DND-41 (cell line): Measurements from ENCODE around the gene TVP23C.

Experiments used
- ATAC-seq: fragments of 200-7000 bp; cut with Tn5 transposase; 3 replicates; pipeline ENCODE4 v1.9.1; 2021; ENCODE audit warnings: low read depth; ENCODE audit not compliant: insufficient read depth
- DNase-seq: peaks from one replicate; pipeline ENCODE4 v3.0.0-alpha.2; 2020
- H2AFZ ChIP-seq: 2 replicates; pipeline ENCODE4 v1.6.0; 2012; ENCODE audit warnings: low read depth, low read length
- H3K27ac ChIP-seq: 2 replicates; pipeline ENCODE4 v1.5.1; 2012; ENCODE audit warnings: low read length, inconsistent platforms
- H3K27me3 ChIP-seq: fragments of 200-600 bp; sonication (generic); 2 replicates; pipeline ENCODE4 v1.6.0; 2012; ENCODE audit warnings: low read length, mild to moderate bottlenecking, inconsistent platforms; ENCODE audit not compliant: insufficient read depth, poor library complexity
- H3K36me3 ChIP-seq: 2 replicates; pipeline ENCODE4 v1.5.1; 2012; ENCODE audit warnings: low read length, inconsistent platforms; ENCODE audit not compliant: insufficient read depth
- H3K4me1 ChIP-seq: 2 replicates; pipeline ENCODE4 v1.5.1; 2012; ENCODE audit warnings: mild to moderate bottlenecking, low read length; ENCODE audit not compliant: insufficient read depth
- H3K4me2 ChIP-seq: 2 replicates; pipeline ENCODE4 v1.6.0; 2012; ENCODE audit warnings: mild to moderate bottlenecking, moderate library complexity, low read length, inconsistent platforms; ENCODE audit not compliant: insufficient read depth
- H3K4me3 ChIP-seq, 2 experiments: fragments of 200-600 bp in 1 of 2; shearing (Covaris generic) in 1 of 2; 2 replicates each; pipeline ENCODE4 v1.5.1; 2012 to 2016; ENCODE audit warnings: inconsistent platforms in 2 of 2, low read length in 2 of 2, mild to moderate bottlenecking in 2 of 2, low read depth in 1 of 2, moderate library complexity in 1 of 2
- H3K79me2 ChIP-seq: 2 replicates; pipeline ENCODE4 v1.6.0; 2012; ENCODE audit warnings: low read length, inconsistent platforms; ENCODE audit not compliant: insufficient read depth
- H3K9ac ChIP-seq: 2 replicates; pipeline ENCODE4 v1.6.0; 2012; ENCODE audit warnings: low read depth, mild to moderate bottlenecking, inconsistent platforms, low read length, moderate library complexity
- H3K9me3 ChIP-seq: 2 replicates; pipeline ENCODE4 v1.5.1; 2012; ENCODE audit warnings: low read length, moderate library complexity, mild to moderate bottlenecking, inconsistent platforms; ENCODE audit not compliant: insufficient read depth, severe bottlenecking
- H4K20me1 ChIP-seq: 2 replicates; pipeline ENCODE4 v1.6.0; 2012; ENCODE audit warnings: low read length; ENCODE audit not compliant: insufficient read depth
- EZH2 ChIP-seq: IDR thresholded peaks from 3 replicates; pipeline ENCODE4 v1.6.1; 2012; ENCODE audit warnings: borderline replicate concordance, low read depth, mild to moderate bottlenecking, moderate library complexity, low read length, inconsistent platforms; ENCODE audit not compliant: severe bottlenecking
- TF ChIP-seq, protein P1 (sequence below): IDR thresholded peaks from 2 replicates; pipeline ENCODE4 v1.5.1; 2012; ENCODE audit warnings: borderline replicate concordance, low read length, moderate library complexity, mild to moderate bottlenecking; ENCODE audit not compliant: poor library complexity, severe bottlenecking; ENCODE audit errors: extremely low read depth

Gene TVP23C

DNA sequence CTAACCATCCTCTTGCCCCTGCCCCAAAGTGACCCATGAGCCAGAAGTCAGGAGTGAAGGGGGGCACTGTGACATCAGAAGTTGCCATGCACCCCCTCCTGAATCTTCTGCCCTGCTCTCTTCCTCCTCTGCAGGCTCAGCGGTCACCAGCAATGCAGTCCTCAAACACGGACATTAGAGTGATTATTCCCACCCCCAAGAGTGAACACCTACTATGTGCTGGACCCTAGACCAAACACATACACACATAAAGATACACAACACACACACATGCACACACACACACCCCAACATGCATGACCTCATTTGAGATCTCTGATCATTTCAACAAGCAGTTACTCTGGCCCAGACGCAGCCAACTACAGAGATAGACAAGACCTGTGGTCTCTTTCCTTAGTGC, 95.7 kb downstream of the TVP23C start, which contains the start of gene CDRT4:
Gene CDRT4, minus strand, starts transcription at position 30 of the 400 bp plus-strand sequence. CDS start 27,383 bp downstream, outside the sequence.
- Histone ChIP-seq H3K79me2 (no peaks in the 10 kb centered on the region), H3K4me3 (no peak within 1 kb of the TSS), H2AFZ (no peak within 1 kb of the TSS), H3K9me3 (no peaks in the 10 kb centered on the region), H3K4me2 (no peak within 1 kb of the TSS), H3K36me3 (no peaks in the 10 kb centered on the region), H3K9ac (no peak within 1 kb of the TSS), H3K4me1 (no peaks in the 10 kb centered on the region), H3K27ac (no peak within 1 kb of the TSS), H3K27me3 (no peaks in the 10 kb centered on the region), H4K20me1 (no peaks in the 10 kb centered on the region; the same call in none of the 2 replicates)
- TF ChIP-seq EZH2 = no peak
- TF ChIP-seq, protein P1, sequence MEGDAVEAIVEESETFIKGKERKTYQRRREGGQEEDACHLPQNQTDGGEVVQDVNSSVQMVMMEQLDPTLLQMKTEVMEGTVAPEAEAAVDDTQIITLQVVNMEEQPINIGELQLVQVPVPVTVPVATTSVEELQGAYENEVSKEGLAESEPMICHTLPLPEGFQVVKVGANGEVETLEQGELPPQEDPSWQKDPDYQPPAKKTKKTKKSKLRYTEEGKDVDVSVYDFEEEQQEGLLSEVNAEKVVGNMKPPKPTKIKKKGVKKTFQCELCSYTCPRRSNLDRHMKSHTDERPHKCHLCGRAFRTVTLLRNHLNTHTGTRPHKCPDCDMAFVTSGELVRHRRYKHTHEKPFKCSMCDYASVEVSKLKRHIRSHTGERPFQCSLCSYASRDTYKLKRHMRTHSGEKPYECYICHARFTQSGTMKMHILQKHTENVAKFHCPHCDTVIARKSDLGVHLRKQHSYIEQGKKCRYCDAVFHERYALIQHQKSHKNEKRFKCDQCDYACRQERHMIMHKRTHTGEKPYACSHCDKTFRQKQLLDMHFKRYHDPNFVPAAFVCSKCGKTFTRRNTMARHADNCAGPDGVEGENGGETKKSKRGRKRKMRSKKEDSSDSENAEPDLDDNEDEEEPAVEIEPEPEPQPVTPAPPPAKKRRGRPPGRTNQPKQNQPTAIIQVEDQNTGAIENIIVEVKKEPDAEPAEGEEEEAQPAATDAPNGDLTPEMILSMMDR = no peak
- ATAC-seq = no peak
- no peak for DNase-seq

- Histone ChIP-seq H4K20me1 (no peaks in the 10 kb centered on the region; the same call in none of the 2 replicates), H3K9ac (no peak overlapping the region), H3K27ac (no peak overlapping the region), H3K9me3 (no peaks in the 10 kb centered on the region), H3K36me3 (no peaks in the 10 kb centered on the region), H2AFZ (no peak overlapping the region), H3K4me1 (no peaks in the 10 kb centered on the region), H3K4me2 (no peak overlapping the region), H3K4me3 (no peak overlapping the region), H3K27me3 (no peaks in the 10 kb centered on the region), H3K79me2 (no peaks in the 10 kb centered on the region)
- TF ChIP-seq, protein P1 = no peak
- no peak for TF ChIP-seq EZH2
- DNase-seq (no peak), ATAC-seq (no peak)
These were observed 97.2 kb downstream of the TVP23C start for GRCh38 chr17:15466131-15466530.

DNA sequence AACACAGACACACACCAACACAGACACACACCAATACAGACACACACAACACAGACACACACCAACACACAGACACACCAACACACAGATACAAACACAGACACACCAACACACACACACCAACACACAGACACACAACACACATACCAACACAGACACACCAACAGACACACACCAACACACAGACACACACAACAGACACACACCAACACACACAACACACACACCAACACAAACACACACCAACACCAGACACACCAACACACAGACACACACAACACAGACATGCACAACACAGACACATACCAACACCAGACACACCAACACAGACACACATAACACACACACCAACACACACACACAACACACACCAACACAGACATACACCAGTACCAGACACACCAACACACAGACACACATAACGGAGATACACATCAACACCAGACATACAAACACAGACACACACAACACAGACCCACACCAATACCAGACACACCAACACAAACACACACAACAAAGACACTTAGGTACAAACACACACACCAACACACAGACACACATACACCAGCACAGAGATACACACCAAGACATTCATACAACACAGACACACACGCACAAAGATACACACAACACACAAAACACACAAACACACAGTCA, 98.1 kb downstream of the TVP23C start:
- H3K27me3 ChIP-seq = no peaks in the 10 kb centered on the region
- no peaks in the 10 kb centered on the region for H3K36me3 ChIP-seq
- no peaks in the 10 kb centered on the region; the same call in none of the 2 replicates for H4K20me1 ChIP-seq
- DNase-seq = no peak
- H3K9ac ChIP-seq = no peak overlapping the region
- TF ChIP-seq, protein P1 = no peak
- TF ChIP-seq EZH2 = no peak
- no peaks in the 10 kb centered on the region for H3K79me2 ChIP-seq
- H3K4me1 ChIP-seq = no peaks in the 10 kb centered on the region
- H3K9me3 ChIP-seq = no peaks in the 10 kb centered on the region
- H3K4me3 ChIP-seq = no peak overlapping the region
- H3K27ac ChIP-seq = no peak overlapping the region
- ATAC-seq = no peak
- H2AFZ ChIP-seq = no peak overlapping the region
- H3K4me2 ChIP-seq = no peak overlapping the region
